Measurements from ENCODE around the gene PDXP.
"Not testable (repeated sequence)": the region's sequence is repeated elsewhere in the genome, so short reads cannot be mapped to it uniquely, and the experiment has no call there.

The PDXP gene

DNA sequence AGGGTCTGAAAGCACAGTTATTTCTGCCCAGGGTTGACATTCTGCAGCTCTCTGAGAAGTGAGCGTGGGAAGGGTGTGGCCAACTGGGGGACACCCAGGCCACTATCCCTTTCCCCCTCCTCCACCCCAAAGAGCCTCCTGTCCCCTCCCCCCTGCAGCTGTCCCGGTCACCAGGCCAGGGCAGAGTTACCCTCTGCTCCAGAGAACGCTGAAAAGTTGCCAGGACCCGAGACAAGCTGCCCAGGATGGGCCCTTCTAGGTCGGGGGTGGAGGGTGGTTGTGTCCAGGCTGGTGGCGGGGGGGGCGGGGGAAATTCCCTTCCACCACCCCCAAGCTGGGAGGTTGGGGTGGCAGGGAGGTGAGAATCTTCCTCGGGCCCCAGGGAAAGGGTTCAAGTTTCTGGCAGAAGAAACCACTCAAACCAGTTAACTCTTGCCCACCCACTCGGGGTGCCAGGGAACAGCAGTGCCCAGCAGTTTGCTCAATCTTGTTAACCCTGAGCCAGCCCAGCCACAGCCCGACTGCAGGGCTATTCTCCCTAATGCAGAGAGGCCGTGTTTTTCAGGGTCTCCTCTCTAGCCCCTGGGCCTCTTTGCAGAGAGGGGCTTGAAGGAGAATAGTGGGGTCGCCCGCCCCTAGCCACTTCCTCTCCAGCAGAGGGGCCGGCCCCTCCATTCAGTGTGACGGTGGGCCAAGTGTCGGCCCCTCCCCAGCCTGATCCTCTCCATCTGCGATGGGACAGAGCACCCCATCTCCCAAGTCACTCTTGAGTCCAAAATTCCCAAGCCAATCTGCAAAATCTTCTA is 17.6 kb downstream of the PDXP start:
- DNase-seq, result peak; percentile 54

DNA sequence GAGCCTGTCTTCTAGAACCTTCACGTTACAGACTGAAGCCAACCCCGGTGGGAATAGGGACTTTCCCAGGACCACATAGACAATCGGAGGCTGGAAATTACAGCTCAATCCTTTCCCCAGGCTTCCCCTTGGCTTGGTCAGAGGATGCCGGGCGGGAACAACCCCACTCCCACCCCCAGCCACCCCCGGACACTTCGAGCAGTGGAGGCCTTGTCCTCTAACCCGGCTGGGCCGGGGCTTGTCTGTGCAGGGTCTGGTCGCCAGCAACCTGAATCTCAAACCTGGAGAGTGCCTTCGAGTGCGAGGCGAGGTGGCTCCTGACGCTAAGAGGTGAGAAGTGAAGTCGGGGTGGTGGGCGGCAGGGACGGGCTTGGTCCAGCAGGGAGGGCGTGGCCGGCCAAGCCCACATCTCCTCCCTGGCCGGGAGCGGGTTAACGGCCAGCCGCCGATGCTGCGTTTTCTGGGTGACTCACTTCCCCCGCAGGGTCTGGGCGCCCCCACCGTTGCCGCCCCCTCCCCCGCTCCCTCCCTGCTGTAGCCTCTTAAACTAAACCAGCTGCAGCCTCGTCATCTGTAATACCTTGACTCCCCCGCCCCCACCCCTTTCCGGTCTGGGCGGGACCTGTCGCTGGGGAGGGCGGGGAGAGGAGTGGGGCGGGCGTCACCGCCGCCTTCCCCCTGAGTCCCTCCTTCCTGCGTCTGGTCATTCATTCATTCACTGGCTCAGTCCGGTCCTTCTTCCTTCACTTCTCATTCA is 18.4 kb downstream of the PDXP start:
- peak; percentile 95 for DNase-seq

DNA sequence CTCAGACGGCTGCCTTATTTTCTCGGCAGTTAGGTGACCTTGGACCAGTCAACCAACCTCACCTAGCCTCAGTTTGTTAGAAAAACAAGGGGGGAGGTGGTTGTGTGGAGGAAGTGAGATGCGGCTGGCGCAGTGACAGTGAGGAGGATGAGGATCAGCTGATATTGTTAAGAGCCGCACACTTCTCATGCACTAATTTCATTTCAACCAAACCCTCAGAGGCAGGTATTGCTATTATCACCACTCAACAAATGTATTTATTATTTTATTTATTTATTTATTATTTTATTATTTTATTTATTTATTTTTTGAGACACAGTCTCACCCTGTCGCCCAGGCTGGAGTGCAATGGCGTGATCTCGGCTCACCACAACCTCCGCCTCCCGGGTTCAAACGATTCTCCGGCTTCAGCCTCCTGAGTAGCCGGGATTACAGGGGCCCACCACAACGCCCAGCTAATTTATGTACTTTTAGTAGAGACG is 19.0 kb downstream of the PDXP start:
- DNase-seq, result no peak

DNA sequence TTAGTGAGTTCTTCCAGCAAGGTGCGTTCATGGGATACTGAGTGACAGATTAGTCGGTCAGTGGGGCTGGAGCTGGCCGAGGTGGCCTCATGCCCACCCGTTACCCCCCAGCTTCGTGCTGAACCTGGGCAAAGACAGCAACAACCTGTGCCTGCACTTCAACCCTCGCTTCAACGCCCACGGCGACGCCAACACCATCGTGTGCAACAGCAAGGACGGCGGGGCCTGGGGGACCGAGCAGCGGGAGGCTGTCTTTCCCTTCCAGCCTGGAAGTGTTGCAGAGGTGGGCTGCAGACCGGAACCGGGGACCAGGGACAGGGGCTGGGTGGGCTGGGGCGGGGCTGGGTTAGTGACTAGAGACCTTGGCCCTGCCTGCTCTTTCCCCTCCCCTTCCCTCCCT is 19.8 kb downstream of the PDXP start:
- no peak for DNase-seq

DNA sequence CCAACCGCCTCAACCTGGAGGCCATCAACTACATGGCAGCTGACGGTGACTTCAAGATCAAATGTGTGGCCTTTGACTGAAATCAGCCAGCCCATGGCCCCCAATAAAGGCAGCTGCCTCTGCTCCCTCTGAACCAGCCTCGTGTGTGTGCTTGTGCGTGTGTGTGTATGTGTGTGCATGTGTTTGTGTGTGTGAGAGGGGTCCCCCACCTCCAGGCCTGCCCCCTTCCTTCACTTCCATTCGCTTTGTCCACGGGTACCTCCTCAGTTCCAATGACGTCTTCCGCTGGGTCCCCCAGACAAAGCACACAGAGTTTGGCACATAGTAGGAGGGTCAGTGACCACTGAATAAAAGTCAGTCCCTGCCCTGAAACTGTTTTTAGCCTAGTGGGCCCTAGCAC is 21.1 kb downstream of the PDXP start:
- no peak for DNase-seq

DNA sequence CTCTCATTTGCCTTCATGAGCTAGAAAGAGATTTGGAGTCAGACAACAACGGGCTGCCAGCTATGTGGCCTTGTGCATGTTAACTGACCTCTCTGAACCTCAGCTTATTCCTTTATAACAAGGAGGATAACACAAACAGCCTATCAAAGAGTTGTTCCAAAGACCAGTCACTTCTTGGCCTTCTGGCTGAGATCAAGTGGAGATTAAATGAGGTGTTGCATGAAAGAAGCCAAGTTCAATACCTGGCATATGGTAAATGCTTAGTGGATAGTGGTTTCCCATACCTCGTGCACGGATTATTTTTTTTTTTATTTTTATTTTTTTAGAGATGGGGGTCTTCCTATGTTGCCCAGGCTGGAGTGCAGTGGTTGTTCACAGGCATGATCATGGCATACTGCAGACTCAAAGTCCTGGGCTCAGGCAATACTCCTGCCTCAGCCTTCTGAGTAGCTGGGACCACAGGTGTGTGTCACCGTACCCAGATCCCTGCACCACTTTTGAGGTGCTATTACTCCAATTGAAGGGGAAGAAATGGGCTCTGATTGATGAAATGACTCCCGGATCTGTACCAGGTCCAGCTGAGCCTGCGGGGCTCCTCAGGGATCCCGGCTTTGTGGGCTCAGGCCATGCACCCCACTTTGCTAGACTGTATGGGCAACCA is 21.8 kb downstream of the PDXP start:
- no peak for DNase-seq

DNA sequence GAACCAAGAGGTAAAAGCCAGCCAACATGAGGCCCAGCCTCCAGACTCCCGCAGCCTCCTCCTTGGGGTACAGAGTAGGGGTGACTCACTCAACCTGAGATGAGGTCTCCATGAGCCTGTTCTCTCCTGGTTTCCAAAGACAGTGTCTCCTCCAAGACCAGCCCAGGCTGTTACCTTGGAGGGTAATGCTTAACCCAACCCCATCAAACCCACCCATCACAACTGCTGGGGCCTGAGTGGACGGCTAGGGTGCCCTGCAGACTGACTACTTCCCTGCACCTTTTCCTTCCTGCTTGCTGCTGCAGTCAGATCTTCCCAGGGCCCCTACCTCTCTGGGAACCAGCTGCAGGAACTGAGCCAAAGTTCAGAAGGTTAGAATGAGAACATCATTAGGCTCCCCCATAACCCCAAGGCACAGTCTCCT is 22.5 kb downstream of the PDXP start:
- DNase-seq, result no peak

DNA sequence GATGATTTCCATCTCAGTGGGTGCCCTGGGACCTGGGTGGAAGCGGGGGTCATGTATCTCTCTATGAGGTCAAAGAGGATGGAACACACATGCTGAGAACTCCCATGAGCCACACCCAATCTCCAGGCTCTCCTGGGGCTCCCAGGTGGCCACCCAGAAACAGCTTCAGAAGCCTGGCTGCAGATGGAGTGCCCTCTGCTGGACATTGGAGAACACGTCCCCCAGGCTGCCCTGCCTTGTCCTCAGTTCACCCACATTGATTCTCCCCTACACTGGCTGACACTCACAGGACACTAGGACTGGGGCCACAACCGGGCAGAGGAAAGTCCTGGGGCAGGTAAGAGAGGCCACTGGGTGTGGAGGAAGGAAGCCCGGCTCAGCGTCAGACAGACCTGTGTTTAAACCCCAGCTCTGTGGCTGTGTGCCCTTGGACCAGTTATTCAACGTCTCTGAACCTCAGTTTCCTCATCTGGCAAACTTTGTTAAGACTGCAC is 23.1 kb downstream of the PDXP start:
- peak; percentile 83 for DNase-seq

DNA sequence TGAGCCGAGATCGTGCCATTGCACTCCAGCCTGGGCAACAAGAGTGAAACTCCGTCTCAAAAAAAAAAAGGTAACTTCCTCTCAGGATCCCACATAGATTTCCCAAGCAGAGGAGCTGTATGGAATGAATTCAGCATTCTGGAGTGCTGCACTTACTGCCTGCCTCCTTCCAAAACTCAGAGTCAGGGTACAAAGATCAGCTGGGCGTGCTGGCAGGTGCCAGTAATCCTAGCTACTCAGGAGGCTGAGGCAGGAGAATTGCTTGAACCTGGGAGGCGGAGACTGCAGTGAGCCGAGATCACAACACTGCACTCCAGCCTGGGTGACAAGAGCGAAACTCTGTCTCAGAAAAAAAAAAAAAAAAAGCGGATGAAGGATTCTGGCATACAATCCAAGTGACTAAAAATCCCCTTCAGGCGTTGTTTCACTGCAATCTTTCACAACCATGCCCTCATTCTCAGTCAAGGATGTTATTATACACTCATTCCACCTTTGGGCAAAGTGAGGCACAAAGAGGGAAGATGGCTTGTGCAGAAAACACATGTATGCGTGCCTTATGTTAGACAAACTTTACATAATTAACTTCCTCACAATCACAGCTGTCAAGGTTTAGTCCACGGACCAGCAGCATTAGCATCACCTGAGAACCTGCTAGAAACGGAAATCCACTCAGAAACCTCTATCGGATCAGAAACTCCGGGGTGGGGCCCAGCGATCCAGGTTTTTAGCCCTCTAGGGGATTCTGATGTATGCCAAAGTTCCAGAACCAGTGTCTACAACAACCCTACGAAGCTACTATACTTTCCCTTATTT is 26.5 kb downstream of the PDXP start:
- DNase-seq, result no peak

DNA sequence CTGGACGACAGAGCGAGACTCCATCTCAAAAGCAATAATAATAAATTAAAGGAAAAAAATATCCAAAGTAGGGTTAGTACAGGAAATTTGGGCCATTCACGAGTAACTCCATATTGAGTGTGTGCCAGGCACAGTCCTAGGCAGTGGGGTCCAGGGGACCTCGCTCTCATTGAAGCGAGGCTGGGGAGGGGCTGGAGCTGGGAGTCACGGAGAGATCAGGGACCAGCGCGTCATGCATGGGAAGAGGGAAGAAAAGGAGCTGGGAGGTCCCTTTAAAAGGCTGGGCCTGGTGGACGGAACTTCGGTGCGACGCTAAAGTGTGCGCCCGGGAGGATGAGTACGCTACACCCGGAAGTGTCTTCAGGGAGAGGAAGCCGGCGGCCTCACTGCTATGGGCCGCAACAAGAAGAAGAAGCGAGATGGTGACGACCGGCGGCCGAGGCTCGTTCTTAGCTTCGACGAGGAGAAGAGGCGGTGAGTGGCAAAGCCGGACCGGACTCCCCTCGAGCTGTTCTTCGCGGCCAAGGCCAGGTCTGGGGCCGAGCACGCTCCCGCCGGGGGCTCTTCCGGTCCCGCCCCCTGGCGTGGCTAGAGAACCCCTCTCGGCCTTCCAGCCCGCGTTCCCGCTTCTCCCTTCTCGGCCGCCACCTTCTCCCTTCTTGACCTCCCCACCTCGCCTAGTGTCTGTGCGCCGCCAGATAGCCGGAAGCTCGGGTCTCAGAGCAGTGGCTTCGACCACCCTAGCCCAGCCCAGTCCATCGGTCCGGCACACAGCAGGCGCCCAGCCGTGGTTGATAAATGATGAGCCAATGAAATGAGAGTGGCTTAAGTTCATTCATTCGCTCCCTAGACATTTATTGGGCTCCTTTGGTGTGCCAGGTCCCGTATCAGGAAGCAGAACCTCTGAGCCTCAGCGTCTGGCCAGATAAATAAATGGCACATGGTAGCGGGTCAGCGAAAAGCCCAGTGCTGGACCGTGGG is 27.8 kb downstream of the PDXP start, which contains the start of gene NOL12:
Gene NOL12, plus strand, starts transcription at position 342 of the 981 bp plus-strand sequence. Its CDS starts 50 bp downstream, at position 392.
- peak; percentile 85 for DNase-seq

DNA sequence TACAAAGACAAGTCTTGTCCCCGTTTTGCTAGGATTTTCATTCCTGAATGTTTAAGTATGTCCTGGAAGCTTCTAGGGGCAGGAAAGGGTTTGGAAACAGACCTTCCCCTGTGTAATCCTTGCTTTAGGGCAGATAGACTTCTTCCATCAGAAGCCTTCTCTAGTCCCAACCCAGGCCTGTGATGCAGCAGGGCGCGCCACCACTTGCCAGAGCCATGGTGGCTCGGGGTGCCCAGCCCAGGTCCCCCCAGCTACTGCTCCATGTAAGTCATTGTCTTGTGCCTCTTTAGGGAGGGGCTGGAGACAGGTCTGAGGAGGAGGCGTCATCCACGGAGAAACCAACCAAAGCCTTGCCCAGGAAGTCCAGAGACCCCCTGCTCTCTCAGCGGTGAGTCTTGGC is 31.9 kb downstream of the PDXP start:
- no peak for DNase-seq

DNA sequence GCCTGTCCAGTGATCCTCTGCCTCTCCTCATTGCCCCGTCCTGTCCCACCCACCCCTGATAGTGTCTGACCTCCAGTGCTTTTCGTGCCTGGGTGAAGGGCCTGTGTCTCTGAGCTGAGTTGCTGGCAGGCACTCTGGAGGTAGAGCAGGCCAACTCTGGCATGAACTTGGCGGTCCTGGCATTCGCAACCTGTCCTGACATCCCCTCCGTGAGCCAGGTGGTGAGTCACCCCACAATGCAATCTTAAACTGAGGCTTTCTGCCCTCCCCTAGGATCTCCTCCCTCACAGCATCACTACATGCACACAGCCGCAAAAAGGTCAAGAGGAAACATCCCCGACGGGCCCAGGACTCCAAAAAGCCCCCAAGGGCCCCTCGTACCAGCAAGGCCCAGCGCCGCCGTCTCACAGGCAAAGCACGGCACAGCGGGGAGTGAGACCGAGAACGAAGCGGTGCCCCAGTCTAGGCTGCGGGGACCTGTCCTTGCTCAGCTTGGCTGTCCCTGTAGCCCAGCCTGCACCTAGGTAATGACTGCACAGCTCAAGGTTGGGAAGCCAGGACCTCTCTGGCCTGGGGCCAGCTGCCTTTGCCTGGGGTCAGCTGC is 32.5 kb downstream of the PDXP start:
- no peak for DNase-seq

DNA sequence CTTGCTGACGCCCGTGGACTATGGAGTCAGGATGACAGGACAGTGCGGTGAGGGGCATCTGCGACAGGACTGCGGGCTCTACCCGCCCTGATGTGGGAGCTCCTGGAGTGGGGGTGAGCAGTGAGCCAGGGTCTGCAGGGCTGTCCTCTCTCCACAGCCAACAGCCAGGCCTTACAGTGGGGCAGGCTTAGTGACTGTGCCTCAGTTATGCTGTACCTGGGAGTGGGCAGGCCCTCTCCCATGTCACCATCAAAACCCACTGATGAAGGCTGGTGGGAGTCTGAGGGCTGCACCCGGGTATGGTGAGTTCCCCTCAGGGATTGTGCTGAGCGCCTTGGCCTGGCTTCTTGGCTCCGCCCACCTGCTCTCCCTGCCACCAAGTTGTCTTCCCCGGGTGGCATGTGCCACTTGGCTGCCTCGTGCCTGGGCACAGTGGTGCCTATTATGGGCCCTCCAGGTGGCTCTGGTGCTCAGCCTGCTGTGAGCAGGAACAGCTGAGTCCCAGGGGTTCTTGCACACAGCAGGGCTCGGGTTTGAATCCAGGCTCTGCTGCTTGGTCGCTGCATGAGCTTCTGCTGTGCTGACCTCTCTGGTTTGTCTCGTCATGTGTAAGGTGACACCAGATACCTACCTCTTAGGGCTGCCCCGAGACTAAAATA is 34.2 kb downstream of the PDXP start:
- DNase-seq, result no peak

DNA sequence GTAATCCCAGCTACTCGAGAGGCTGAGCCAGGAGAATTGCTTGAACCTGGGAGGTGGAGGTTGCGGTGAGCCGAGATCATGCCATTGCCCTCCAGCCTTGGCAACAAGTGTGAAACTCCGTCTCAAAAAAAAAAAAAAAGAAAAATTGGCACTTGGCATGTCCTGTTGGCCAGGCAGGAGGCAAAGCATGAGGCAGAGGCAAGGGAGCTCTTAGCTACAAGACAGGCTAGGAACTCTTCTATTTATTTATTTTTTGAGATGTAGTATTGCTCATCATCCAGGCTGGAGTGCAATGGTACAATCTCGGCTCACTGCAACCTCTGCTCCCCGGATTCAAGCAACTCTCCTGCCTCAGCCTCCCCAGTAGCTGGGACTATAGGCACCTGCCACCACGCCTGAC is 35.6 kb downstream of the PDXP start:
- DNase-seq, result not testable (repeated sequence)

DNA sequence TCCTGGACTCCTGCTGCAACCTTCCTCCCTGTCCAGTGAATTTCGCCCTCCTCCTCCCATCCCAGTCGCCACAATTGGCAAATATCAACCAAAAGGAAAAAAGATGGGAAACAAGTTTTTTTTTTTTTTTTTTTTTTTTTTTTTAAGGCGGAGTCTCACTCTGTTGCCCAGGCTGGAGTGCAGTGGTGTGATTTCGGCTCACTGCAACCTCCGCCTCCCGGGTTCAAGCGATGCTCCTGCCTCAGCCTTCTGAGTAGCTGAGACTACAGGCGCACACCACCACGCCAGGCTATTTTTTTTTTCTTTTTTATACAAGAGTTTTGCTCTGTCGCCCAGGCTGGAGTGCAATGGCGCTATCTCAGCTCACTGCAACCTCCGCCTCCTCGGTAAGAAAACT is 37.7 kb downstream of the PDXP start:
- not testable (repeated sequence) for DNase-seq

DNA sequence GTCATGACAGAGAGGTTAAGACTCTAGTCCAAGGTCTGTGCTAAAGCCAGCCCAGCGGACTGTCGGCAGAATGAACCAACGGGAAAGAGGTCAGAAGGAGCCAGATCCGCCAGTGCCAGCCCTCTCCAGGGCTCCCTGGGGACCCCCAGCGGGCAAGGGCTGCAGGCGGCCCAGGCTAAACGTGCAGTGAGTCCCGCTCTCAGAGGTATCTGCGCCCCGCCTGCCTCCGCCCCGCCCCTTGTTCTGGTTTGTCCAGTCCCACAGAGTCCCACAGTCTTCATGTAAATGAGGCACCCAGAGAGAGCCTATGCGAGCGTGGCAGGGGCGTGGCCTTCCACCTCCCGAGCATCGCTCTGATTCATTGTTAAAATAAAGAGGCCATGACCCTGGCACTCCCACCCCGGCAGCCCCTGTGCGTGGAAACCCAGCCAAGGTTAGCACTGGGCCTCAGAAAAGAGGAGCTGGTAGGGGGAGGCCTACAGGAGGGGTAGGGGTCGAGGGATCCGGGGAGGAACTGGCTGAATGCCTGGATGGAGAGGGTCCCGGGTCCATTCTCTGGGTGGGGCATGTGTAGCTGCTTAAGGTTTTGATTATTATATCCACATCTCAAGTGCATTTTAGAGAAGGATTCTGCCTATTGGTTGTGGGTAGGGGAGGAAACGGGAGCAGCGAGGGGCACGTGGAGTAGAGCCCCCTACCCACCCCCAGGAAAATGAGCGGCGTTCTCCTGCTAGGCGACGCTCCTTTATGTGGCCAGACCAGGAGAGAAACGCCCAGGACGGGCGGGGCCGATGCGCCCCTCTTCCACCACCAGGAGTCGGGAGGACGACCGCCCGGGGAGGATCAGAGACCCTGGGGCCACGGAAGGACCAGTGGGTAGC is 38.4 kb downstream of the PDXP start, which contains the start of gene TRIOBP:
Gene TRIOBP, plus strand, starts transcription at position 392 of the 881 bp plus-strand sequence. CDS start 4,318 bp downstream, outside the sequence.
- peak; percentile 94 for DNase-seq

DNA sequence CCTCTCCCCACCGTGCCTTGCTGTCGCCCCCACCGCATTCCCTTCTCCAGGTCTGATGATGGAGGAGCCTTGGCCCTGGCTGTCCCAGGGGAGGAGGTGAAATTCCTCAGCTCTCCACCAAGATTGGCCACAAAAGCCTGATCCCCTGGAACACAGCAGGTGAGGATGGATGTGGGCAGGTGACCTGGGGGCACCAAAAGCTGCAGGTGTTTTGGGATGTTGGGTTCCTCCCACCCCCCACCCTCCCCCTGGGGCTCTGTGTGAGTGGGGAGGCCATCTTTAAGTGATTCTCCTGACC is 39.0 kb downstream of the PDXP start:
- no peak for DNase-seq

DNA sequence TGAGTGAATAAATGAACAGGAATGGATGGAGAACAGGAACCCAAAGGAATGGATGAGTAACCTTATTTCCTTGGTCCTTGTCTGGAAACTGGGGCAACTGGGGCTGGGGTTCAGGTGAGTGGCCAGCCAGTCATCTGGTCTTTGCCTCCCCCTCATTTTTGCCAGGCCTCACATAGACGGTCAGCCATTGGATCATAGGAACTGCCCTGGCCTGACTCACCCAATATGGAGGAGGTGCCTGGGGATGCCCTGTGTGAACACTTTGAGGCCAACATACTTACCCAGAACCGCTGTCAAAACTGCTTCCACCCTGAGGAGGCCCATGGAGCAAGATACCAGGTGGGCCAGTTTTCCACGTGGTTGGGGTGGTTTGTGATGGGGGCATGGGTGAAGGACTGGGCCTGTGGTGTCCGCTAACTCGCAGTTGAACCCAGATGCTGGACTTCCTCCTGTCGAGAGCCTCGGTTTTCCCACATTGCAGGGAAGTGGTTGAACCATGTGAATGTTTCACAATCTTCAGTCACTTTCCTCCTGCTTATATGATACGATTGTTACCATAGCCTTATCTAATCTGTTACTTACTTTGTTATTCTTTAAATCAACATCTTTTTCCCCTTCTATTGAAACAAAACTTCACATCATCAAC is 42.7 kb downstream of the PDXP start:
- DNase-seq, result no peak

DNA sequence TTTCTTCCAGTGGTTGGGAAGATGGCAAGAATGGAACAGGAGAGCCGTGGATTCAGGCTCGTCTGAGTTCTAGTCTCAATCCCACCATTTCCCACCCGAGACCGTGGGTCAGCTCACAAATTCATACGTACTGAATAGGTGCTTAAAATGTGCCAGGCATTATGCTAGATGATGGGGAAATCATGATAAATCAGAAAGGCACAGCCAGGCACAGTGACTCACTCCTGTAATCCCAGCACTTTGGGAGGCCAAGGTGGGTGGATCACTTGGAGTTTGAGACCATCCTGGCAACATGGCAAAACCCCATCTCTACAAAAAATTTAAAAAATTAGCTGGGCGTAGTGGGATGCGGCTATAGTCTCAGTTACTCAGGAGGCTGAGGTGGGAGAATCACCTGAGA is 45.4 kb downstream of the PDXP start:
- DNase-seq, result no peak

Measured in stimulated activated CD8-positive, alpha-beta memory T cell treated with anti-CD3 and anti-CD28 coated beads, Interleukin-4, amount 100 ng/mL, for 48 hours (primary cell).